Panc1 (cell line): Measurements from ENCODE around the gene ZFYVE26. TPM values are rescaled to one million over a fixed set of nuclear protein-coding genes. Genes with fewer than 3 reads are reported as not detected.
"Not testable (repeated sequence)": the region's sequence is repeated elsewhere in the genome, so short reads cannot be mapped to it uniquely, and the experiment has no call there.

Experiments
- ATAC-seq: fragments of 200-7000 bp; cut with Tn5 transposase; 2 replicates; pipeline ENCODE4 v1.9.1; 2020; ENCODE audit warnings: mild to moderate bottlenecking, moderate library complexity
- BruUV-seq: library from RNA; stranded (reverse); fragments of 400-500 nt; replicated peaks from 2 replicates; lab custom pipeline; 2021; lab: Mats Ljungman, UMichigan
- CTCF ChIA-PET: fragments of 300-600 bp; sonication (Branson Sonifier 250); formaldehyde crosslinking; loops from one replicate; lab custom pipeline; 2022; ENCODE audit warnings: antibody characterized with exemption; lab: Charles Lee
- POLR2A ChIA-PET: fragments of 300-600 bp; sonication (Branson Sonifier 250); formaldehyde crosslinking; loops from one replicate; lab custom pipeline; 2022; ENCODE audit warnings: antibody characterized with exemption; lab: Charles Lee
- DNase-seq: peaks from one replicate; pipeline ENCODE4 v3.0.0-alpha.2; 2010; ENCODE audit warnings: low read depth, low spot score
- H3K27ac ChIP-seq: 2 replicates; pipeline ENCODE4 v1.5.1; 2011; ENCODE audit warnings: mild to moderate bottlenecking, low read length, inconsistent platforms
- H3K27me3 ChIP-seq: fragments of 200-500 bp; sonication (Bioruptor generic); 2 replicates; pipeline ENCODE4 v1.6.0; 2014; ENCODE audit warnings: low read length, inconsistent platforms; ENCODE audit not compliant: control insufficient read depth, insufficient read depth
- H3K36me3 ChIP-seq: fragments of 200-500 bp; sonication (Bioruptor generic); 2 replicates; pipeline ENCODE4 v1.5.1; 2014; ENCODE audit warnings: inconsistent platforms, mild to moderate bottlenecking, low read length, moderate library complexity; ENCODE audit not compliant: control insufficient read depth, insufficient read depth
- H3K4me1 ChIP-seq: 2 replicates; pipeline ENCODE4 v1.5.1; 2011; ENCODE audit warnings: inconsistent platforms, mild to moderate bottlenecking, low read length, moderate library complexity; ENCODE audit not compliant: control insufficient read depth, insufficient read depth
- H3K4me3 ChIP-seq, 2 experiments: 2 replicates each; pipeline ENCODE4 v1.5.1; 2011 to 2012; ENCODE audit warnings: low read depth in 2 of 2, low read length in 2 of 2, mild to moderate bottlenecking in 2 of 2, inconsistent platforms in 1 of 2, moderate library complexity in 1 of 2
- H3K9me3 ChIP-seq: fragments of 200-500 bp; sonication (Bioruptor generic); 2 replicates; pipeline ENCODE4 v1.5.1; 2014; ENCODE audit warnings: low read depth, mild to moderate bottlenecking, inconsistent platforms, low read length, moderate library complexity; ENCODE audit not compliant: control insufficient read depth, insufficient read depth
- POLR2AphosphoS5 ChIP-seq: IDR thresholded peaks from 2 replicates; pipeline ENCODE4 v1.6.1; 2012; ENCODE audit warnings: mild to moderate bottlenecking, low read depth, low read length, moderate library complexity
- SIN3A ChIP-seq: IDR thresholded peaks from 2 replicates; pipeline ENCODE4 v1.6.1; 2012; ENCODE audit warnings: low read depth, mild to moderate bottlenecking, low read length, moderate library complexity, borderline replicate concordance; ENCODE audit not compliant: insufficient read depth
- TCF7L2 ChIP-seq: IDR thresholded peaks from 2 replicates; pipeline ENCODE4 v1.6.1; 2011; ENCODE audit warnings: mild to moderate bottlenecking, low read depth, low read length, inconsistent platforms
- in situ Hi-C: cut with HindIII; loops from 2 replicates; pipeline ENCODE4 v1.10.0; 2016; ENCODE audit warnings: low sequenced_read_pairs, low pct_unique_long_range_greater_than_20kb
- intact Hi-C: fragments of 100-400 bp; cut with micrococcal nuclease; formaldehyde crosslinking; loops from one replicate; pipeline ENCODE4 v1.10.0; 2022; ENCODE audit not compliant: unreplicated experiment
- total RNA-seq: library from RNA; stranded (reverse); gene quantifications from one replicate; pipeline ENCODE4 v1.2.1, GENCODE V29; 2021; ENCODE audit not compliant: unreplicated experiment
- TF ChIP-seq, protein P1 (sequence below): fragments of 450-650 bp; IDR thresholded peaks from 2 replicates; pipeline ENCODE4 v1.5.1; 2017; ENCODE audit warnings: mild to moderate bottlenecking
- TF ChIP-seq, protein P2 (sequence below), 2 experiments: IDR thresholded peaks; 2 replicates each; pipeline ENCODE4 v1.6.1; 2011 to 2012; ENCODE audit warnings: low read depth in 2 of 2, control low read depth in 1 of 2, low read length in 1 of 2, mild to moderate bottlenecking in 1 of 2, moderate library complexity in 1 of 2; ENCODE audit not compliant: insufficient read depth in 1 of 2

ZFYVE26 gene
- total RNA-seq, 1 experiment from 2014 or later = 17.3 TPM

DNA sequence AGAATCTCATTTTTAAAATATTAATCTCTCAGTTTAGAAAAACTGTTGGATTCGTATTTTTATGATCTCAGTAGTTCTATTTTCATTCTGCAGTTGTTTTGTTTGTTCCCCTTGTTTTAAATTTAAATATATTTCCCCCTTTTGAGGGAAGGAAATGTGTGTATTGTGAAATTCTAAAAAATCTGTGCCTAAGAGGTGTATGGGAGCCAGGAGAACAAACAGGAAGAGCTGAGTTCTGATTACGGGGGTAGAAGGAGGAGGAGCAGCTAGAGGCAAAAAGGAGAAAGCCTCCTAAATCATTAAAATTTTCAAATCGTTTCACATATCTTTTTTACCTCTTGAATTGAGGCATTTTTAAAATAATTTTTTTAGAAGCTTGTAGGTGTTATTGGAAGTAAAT, 112.4 kb downstream of the ZFYVE26 start:
- TF ChIP-seq, protein P1, sequence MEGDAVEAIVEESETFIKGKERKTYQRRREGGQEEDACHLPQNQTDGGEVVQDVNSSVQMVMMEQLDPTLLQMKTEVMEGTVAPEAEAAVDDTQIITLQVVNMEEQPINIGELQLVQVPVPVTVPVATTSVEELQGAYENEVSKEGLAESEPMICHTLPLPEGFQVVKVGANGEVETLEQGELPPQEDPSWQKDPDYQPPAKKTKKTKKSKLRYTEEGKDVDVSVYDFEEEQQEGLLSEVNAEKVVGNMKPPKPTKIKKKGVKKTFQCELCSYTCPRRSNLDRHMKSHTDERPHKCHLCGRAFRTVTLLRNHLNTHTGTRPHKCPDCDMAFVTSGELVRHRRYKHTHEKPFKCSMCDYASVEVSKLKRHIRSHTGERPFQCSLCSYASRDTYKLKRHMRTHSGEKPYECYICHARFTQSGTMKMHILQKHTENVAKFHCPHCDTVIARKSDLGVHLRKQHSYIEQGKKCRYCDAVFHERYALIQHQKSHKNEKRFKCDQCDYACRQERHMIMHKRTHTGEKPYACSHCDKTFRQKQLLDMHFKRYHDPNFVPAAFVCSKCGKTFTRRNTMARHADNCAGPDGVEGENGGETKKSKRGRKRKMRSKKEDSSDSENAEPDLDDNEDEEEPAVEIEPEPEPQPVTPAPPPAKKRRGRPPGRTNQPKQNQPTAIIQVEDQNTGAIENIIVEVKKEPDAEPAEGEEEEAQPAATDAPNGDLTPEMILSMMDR = no peak
- TF ChIP-seq POLR2AphosphoS5 (no peak), TCF7L2 (no peak), SIN3A (no peak)
- TF ChIP-seq, protein P2, sequence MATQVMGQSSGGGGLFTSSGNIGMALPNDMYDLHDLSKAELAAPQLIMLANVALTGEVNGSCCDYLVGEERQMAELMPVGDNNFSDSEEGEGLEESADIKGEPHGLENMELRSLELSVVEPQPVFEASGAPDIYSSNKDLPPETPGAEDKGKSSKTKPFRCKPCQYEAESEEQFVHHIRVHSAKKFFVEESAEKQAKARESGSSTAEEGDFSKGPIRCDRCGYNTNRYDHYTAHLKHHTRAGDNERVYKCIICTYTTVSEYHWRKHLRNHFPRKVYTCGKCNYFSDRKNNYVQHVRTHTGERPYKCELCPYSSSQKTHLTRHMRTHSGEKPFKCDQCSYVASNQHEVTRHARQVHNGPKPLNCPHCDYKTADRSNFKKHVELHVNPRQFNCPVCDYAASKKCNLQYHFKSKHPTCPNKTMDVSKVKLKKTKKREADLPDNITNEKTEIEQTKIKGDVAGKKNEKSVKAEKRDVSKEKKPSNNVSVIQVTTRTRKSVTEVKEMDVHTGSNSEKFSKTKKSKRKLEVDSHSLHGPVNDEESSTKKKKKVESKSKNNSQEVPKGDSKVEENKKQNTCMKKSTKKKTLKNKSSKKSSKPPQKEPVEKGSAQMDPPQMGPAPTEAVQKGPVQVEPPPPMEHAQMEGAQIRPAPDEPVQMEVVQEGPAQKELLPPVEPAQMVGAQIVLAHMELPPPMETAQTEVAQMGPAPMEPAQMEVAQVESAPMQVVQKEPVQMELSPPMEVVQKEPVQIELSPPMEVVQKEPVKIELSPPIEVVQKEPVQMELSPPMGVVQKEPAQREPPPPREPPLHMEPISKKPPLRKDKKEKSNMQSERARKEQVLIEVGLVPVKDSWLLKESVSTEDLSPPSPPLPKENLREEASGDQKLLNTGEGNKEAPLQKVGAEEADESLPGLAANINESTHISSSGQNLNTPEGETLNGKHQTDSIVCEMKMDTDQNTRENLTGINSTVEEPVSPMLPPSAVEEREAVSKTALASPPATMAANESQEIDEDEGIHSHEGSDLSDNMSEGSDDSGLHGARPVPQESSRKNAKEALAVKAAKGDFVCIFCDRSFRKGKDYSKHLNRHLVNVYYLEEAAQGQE (IDR thresholded peaks at IDR 0.05; ENCODE audit: insufficient read depth in 1 of 2, low read depth in 2 of 2, low read length in 1 of 2) = no peak
- in situ Hi-C loops (no loop called here), intact Hi-C loops (loop anchor here (1.0 to 10.0 kb wide), 2 partner anchors 89 to 120 kb away; partner anchors contain the start of gene ARG2)
- DNase-seq (no peak), ATAC-seq (no peak)
- ChIA-PET CTCF (interaction anchor here (0.5 to 1.6 kb wide), 14 partner anchors 12 to 1079 kb away, joined by 3 to 16 read pairs (median 4); partner anchors contain the start of gene ARG2), POLR2A (no interaction called here)
- no TSS peak for BruUV-seq
- H3K4me3 ChIP-seq = no peak overlapping the region
- no peaks in the 10 kb centered on the region for H3K9me3 ChIP-seq
- no peak overlapping the region for H3K27ac ChIP-seq
- no peaks in the 10 kb centered on the region for H3K27me3 ChIP-seq
- H3K4me1 ChIP-seq = peaks cover 3% of the 10 kb centered on the region; the same call in 1 of the 2 replicates
- H3K36me3 ChIP-seq = no peaks in the 10 kb centered on the region

DNA sequence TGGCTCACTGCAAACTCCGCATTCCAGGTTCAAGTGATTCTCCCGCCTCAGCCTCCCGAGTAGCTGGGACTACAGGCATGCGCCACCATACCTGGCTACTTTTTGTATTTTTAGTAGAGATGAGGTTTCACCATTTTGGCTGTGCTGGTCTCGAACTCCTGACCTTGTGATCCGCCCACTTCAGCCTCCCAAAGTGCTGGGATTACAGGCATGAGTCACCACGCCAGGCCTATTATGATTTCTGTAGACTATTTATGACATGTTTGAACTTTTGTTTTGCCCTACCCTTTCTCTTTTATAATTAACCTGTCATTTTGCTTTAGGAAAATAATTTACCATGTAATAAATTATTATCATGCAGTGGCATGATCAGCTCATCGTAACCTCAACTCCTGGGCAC, 114.9 kb downstream of the ZFYVE26 start, which contains the start of gene RDH12:
Gene RDH12 (plus strand): TSS at position 395 of the 400 bp plus-strand sequence. CDS start 20,757 bp downstream, outside the sequence.
- CTCF ChIA-PET, H3K27me3 ChIP-seq, H3K4me3 ChIP-seq, in situ Hi-C loops, POLR2A ChIA-PET, ATAC-seq, DNase-seq, H3K27ac ChIP-seq, BruUV-seq, H3K4me1 ChIP-seq, H3K36me3 ChIP-seq, H3K9me3 ChIP-seq: not testable (repeated sequence)
- intact Hi-C loops = loop anchor here (10.0 kb wide), 1 partner anchor 87 kb away; the partner anchor contains the start of gene ARG2

DNA sequence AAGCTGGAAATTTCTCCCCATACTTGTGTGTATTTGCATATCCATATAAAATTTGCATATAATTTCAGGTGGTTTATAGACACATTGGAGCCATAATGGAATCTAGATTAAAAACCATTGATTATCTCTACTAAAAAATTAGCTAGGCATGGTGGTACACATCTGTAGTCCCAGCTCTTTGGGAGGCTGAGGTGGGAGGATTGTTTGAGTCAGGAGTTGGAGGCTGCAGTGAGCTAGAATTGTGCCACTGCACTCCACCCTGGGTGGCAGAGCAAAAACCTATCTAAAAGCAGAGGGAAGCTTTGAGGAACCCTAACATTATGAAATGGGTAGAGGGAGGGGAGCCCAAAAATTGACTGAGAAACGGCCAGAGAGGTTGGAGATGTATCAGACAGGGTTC, 118.2 kb downstream of the ZFYVE26 start:
- ChIA-PET CTCF (no interaction called here), POLR2A (no interaction called here)
- Histone ChIP-seq H3K4me3 (no peak overlapping the region), H3K36me3 (peaks cover 4% of the 10 kb centered on the region; the same call in 1 of the 2 replicates), H3K27me3 (no peaks in the 10 kb centered on the region), H3K27ac (no peak overlapping the region), H3K9me3 (no peaks in the 10 kb centered on the region), H3K4me1 (no peaks in the 10 kb centered on the region; the same call in 1 of the 2 replicates)
- ATAC-seq = no peak
- intact Hi-C loops (no loop called here), in situ Hi-C loops (no loop called here)
- no peak for DNase-seq
- BruUV-seq = no TSS peak
- TF ChIP-seq TCF7L2 (no peak), POLR2AphosphoS5 (no peak), SIN3A (no peak)
- TF ChIP-seq, protein P2 (IDR thresholded peaks at IDR 0.05; ENCODE audit: insufficient read depth in 1 of 2, low read depth in 2 of 2, low read length in 1 of 2) = no peak
- TF ChIP-seq, protein P1 = no peak
